Stimulated activated CD4-positive, alpha-beta T cell treated with anti-CD3 and anti-CD28 coated beads, Interleukin-12 subunit alpha, Interleukin-12 subunit beta, amount 100 ng/mL, for 48 hours (primary cell): ENCODE data around the gene FRMD3.

Experiments used
- DNase-seq, 3 donors: peaks; one replicate each; pipeline ENCODE4 v3.0.0-alpha.2; 2020; ENCODE audit warnings: low read depth in 2 of 3, low spot score in 1 of 3

FRMD3 gene

DNA sequence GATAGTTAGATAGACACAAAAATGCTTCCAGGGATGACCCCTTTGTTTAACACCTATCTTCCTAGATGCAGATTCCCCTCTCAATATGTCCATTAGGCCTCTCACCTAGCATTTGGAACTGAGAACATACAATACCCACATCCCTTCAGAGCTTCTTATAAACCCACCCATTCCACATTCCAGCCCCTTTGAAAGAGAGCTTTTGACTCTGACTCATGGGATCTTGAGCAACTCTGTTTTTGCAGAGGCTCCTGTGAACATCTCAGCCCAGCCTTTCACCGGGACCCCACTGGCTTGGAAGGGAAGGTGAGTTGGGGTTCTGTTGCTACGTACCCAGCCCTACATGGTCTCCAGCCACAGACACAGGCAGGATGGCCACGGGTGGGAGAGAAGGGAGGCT is 195.5 kb downstream of the FRMD3 start:
- DNase-seq, result no peak

DNA sequence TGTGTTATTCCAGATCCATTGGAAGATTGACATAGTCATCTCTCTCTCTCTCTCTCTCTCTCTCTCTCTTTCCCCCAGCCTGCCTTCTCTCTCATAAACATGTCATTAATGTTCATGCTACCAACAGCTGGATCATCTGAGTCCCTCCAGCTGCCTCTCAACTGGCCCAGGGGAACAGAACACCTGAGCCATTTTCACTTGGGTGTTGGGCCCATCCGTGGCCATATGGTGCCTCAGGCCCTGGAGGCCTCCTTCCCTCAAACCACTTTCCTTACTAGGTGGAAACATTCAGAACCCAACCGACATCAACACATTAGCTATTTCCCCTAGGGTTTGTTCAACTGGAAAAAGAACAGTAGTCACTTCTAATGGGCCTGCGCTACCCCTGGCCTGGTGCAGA is 196.2 kb downstream of the FRMD3 start:
- DNase-seq, result no peak

DNA sequence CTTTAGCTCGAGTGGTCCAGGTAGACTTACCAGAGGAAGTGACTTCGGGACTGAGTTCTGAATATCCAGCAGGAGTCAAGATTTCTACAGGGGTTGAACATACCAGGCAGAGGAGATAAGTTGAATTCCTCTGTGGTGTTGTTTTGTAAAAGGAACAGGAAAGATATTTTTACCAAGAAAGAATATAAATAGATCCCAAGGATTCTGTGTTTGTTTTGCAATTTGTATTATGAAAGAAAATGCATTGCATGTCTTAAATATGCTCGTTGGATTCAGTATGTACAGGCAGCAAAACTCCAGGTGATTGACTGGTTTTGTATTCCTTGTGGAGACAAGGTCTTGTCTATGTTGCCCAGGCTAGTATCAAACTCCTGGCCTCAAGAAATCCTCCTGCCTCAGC is 197.8 kb downstream of the FRMD3 start:
- DNase-seq, result no peak

DNA sequence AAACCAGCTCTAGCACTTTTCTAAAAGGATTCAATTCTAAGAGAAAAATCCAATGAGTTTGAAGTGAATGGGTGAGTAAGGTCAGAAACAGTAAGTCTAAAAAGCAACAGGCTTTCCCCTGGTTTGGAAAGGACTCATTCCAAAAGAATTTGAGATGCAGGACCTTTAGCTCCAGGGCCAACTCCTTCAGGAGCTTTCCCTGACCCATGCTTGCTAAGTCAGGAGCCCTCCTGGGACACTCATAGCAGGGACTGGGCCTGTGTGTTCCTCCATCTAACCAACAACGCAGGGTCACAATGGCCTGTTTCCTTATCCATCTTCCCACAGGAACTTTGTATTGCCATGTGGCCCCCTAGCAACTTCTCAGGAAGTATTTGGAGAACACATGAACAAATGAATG is 198.8 kb downstream of the FRMD3 start:
- DNase-seq, result no peak

DNA sequence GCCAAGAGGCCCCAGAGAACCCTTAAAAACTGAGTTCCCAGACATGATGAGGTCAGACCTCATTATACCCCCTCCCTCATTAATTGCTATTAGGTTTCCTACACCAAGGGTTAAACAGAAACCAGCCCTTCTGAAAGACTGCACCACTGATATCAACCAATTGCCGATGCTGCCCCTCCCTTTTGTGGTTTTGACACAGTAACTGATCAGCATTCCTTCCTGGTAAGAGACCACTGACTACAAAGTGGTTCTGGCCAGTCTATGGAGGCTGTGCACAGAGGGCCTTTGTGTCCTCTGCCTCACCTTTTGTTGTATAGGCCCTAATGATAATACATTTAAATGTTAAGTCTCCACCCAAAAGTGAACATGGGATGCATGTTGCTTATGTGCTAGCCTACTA is 201.5 kb downstream of the FRMD3 start:
- DNase-seq, result no peak

DNA sequence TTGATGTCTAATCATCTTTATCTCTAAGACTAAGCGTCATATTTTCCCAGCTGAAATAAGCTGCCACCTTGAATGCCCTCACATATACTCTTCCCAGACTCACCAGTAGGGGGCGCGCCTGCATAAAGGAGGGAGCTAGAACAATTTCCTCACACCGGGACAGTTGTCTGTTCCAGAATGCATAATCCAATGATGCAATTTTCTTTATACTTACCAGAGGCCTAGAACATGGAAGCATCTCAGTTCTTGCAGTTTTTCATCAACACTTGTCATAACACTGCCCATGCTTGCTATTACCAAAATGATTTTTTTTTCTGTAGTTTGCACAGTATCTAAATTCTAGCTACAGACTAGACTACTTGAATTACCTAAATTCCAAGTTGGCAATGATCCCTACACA is 203.9 kb downstream of the FRMD3 start:
- DNase-seq, result peak; percentile 56 to 74 (median 63)

DNA sequence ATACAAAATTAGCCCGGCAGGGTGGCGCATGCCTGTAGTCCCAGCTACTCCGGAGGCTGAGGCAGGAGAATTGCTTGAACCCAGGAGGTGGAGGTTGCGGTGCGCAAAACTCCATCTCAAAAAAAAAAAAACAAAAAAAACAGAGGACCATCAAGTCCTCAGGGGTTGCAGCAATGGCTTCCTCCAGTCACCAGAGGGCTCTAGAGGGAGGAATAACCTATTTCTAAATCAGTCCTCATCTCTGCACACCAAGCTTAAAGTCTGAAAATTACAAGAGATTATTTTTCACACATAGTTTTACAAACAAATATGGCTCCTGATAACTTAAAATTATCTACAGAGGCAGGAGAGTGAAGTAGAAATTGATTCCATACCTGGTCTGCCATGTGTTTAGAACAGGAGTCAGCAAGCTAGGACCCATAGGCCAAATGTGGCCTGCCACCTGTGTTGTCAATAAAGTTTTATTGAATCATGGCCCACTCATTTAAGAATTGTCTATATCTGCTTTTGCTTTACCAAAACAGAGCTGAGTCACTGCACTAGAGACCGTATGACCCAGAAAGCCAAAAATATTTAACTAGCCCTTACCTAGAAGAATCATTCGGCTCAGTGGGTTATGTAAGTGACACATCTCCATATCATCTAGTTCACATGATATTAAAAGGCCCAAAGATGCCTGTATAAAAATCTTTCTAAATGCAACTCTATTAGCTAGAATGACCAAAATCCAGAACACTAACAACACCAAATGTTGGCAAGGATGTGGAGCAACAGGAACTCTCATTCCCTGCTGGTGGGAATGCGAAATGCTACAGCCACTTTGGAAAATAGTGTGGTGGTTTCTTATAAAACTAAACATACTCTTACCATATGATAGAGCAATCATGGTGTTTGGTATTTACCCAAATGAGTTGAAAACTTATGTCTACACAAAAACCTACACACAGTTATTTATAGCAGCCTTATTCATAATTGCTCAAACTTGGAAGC is 207.7 kb downstream of the FRMD3 start:
- no peak for DNase-seq

DNA sequence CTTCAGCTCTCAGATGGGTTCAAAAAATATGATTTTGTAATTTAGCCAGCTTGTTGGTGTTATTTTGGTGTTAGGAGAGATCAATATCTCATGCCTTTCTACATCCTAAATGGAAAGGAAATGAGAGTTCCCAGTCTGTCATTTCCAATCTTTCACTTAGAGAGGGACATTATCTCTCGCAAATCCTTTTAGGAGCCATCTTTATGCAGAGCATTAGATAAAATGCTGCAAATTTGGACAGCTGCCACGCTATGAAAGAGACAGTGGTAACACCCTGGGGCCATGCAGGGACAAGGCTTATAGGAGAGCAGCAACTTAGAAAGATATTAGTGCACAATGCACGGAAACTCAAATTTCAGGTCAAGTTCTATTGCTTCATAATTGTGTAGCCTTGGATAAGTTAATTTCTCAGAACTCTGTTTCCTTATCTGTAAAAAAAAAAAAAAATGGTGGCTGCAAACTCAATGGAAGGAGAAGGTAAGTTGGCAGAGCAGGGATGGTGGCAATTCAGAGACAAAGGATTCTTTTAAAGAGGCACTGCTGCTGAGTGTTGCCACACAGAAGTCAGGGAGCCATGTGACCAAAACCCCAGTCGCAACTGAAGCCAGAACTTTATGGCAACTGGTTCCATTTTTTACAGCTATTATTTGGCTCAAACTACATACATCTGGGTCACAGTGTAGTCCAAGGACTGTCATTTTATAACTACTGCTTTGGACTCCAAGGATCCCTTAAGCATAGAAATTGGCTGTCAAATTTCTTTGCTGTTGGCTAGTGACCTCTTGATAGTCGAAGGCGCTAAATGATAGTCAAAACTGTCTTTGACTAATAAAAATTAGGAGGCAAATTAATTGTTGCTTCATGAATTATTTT is 210.2 kb downstream of the FRMD3 start:
- DNase-seq, result no peak

DNA sequence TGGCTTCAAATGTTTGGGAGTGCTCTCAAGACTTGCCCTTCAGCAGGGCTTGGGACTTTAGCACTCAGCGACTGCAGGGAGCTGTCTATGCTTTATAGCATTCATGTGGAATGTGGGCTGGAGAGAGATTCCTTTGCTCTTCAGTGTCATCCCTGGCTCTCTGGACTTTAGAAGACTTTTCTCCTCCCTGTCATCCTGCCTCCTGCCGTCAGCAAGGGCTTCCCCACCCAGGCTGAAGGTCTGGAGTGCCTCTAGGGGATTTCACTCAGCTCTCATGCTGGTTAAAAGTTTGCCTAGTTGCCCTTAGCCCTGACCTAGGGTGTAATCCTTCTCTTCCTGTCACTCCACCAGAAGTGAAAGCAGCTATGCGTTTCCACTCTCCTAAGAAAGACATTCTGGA is 210.9 kb downstream of the FRMD3 start:
- no peak for DNase-seq

DNA sequence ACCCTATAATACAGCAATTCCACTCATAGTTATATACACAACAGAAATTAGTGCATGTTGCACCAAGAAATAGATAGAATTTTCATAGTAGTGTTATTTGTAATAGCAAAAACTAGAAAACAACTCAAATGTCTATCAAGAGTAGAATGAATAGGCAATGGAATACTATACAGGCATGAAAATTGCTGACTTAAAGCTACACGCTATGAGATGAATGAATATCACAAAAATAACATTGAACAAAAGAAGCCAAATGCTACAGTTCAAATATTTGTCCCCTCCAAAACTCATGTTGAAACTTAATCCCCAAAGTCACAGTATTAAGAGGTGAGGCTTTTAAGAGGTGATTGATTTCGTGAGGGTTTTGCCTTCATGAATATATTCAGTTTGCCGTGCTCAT is 215.1 kb downstream of the FRMD3 start:
- no peak for DNase-seq

DNA sequence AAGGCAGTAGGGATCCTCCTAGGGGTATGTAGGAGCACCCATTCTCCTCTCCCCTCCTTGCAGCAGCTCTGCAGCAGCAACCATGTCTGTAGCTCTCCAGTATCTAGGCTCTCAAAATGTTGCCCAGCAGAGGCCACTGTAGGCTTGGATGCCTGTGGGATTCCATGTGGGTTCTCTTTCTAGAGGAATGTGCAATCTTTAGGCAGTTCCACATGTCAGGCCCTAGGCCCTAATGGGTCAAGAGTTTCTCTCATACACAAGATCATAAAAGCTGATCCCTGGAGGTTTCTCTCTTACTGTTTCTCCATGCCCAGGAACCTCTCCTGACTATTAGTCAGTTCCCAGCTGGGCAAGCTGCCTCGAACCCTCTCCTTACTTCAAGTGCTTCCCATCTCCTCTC is 215.8 kb downstream of the FRMD3 start:
- no peak for DNase-seq

DNA sequence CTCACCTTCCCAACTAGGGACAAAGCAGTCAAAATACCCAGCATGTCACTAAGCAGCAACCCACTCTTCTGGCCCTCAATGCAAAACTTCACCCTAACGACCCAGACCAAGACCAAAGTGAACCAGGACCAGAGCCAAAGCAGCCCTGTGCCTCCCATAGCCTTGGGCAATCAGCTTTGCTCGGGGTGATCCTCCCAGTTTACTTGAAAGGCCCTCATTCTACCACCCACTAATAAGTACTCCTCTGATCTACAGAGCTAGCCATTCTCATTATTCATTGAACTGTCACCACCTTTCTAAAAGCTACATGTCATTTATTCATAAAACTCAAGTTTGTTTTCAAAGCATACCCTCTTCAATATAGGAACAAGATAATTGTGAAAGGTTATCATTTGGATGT is 221.0 kb downstream of the FRMD3 start:
- no peak for DNase-seq

DNA sequence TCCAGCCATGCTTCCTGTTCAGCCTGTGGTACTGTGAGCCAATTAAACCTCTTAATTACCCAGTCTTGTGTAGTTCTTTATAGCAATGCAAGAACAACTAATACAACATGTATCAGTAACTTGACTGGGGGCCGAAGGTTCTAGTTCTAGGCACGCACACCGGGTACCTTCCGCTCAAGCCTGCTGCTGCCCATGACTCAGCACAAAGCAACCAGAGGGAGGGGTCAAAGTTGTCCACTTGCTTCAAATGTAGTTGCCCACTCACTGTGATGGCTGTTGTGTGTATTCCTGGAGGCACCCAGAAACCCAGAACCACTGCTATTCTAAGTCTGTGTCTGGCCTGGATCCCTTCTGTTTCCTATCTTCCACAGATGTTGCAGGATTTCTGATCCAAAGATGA is 222.6 kb downstream of the FRMD3 start:
- DNase-seq, result no peak

DNA sequence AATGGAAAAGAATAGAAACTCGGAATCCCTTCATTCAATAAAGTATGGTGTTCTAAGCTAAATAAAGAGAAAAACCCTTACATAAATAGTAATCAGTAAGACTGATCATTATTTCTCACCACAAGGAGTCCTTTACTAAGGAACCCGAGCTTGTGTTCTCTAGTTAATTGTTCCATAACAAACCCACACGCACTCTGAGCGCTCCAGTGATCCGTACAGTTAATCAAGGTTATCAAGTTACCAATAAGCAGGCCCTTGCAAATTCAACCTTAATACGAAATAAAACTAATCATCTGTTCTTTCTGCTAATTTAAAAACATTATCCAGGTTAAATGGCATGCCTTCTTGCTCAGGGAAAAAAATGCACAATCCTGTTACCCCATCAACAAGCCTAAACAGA is 224.4 kb downstream of the FRMD3 start:
- no peak for DNase-seq

DNA sequence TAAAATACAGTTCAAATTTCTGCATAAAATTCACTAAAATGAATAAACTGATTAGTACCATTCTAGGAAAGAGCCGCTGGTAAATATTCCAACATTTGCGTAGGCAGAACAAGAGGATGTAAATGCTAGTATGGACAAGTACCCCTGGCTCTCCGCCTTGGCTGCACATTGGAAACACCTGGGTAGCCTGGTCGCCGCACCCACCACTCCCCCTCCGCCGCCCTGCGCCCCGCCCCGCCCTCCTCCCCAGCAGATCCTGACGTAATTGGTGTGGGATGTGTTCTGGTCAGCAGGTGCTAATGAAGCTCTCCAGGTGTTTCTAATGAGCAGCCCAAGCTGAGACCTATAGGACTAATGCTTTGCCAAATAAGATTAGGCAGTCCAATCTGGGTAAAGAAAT is 225.7 kb downstream of the FRMD3 start:
- DNase-seq, result no peak

DNA sequence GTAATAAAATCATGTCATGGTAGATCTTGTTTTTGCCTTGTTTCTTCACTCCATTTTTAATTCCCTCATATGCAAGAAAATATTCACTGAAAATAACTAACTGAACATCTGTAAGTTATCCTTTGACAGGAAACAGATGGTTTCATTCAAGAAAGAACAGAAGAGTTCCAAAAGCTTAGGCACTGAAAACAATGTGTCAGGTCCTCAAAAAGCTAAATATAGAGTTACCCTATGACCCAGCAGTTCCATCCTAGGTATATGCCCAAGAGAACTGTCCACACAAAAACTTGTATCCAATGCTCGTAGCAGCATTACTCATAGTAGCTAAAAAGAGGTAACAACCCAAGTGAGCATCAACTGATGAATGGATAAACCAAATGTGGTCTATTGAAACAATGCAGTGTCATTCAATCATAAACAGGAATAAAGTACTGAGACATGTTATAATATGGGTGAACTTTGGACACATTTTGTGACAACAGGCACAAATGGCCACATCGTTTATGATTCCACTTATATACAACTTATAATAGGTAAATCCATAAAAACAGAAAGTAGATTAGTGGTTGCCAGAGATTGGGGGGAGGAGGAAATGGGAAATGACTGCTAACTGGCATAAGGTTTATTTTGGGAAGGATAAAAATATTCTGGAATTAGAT is 231.0 kb downstream of the FRMD3 start:
- no peak for DNase-seq

DNA sequence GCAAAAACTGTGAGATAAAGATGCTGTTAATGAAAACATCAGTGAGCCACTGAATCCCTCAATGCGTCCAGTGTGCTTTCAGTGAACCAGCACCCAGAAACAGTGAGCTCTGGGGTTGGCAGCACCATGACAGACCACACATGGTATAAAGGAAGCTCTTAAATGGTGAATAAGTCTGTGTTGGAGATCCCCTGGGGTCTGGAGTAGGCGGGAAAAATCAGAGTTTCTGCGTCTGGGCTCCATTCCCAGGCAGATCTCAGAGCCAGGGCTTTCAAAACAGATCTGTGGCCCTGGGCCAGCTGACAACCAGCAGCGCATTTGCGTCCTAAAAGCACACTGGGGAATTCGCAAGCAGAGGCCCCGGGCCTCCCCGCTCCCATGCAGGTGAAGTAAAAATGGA is 233.5 kb downstream of the FRMD3 start:
- DNase-seq, result no peak

DNA sequence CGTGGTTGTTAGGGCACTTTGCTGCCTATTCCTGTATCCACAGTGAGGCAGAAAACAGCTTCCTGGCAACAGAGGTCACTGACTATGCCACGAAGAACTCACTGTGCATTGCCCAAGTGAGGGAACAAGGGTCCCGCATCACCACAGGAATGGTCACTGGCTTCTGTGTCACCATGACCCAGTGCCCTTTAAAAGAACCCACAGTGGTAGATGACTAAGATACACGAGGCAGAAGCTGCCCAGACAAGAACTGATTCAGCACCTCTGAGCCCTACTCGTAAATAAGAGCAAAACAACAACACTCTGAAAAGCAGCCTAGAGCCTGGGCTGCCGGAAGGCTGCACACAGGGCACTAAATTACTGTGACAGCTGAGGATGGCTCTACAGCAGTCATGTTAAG is 238.6 kb downstream of the FRMD3 start:
- DNase-seq, result no peak

DNA sequence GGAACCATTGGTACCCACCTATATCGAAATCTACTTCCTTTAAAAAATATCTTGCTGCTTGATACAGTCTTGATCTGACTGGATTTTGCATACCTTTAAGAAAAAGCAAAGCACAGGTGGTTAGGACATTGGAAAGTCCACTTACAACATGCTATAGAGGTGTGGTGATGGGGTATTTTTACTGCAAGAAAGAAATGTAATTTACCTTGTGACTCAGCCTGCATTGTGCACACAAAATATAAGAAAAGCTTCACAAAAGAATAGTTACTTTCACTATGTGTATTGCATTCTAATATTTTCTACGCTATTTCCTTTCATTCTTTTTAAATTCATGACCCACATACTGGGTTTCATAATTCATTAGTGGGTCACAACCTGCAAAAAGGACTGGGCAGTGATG is 239.1 kb downstream of the FRMD3 start:
- DNase-seq, result no peak

DNA sequence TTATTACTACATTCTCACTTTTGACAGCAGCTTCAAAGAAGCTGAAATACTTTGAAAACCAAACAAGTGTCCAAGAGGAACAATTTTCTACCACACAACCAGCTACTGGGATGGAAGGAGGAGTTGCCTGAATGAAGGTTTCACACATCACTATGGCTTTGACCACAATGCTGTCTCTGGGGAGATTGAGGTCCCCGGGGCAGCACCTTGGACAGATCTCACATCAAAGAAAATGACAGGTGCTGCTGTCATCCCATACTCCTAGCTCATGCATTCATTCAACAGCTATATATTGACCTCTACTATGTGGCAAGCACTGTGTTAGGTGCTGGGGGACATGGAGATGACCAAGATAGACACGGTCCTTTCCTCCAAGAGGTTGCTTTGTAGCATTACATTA is 242.1 kb downstream of the FRMD3 start:
- no peak for DNase-seq

DNA sequence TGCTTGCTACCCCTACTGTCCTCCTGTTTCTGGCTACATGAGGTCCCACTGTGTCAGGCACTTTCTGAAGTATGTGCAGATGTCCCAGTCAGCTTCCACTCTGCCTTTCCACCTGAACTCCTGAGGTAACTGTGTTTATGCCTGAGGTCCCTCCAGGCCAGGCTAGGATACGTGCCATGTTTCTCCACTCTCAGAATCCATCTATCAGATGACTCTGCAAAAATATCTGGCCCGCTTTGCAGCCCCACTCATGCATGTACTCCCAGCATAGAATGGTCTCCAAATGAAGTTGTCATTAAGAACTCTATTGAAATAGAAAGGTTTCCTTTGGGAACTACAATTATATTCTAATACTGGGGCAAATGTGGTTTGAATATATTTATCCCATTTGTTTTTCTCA is 243.4 kb downstream of the FRMD3 start:
- DNase-seq, result no peak

DNA sequence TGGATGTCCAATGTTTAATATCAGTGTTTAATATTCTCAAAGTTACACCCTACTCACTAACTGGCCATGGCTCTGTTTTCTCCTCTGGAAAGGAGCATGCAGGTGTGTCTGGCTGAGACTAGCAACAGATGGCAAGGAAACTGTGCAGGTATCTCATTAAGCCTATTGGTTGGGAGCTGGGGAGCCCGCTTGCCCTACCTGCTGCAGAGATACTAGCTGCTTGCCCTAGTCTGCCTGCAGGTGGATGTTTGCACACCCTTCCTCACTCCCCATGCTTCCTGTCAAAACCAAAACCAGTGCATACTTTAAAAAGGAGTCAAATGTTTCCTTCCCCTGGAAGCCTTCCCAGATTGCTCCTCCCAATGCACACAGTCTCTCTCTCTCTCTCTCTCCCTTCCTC is 247.0 kb downstream of the FRMD3 start:
- DNase-seq, result no peak
